GM19025 (cell line): ENCODE results near the gene SF1.

Experiments used
- ATAC-seq: cut with Tn5 transposase; IDR thresholded peaks from one replicate; pipeline ENCODE4 v1.9.1; 2021; ENCODE audit warnings: mild to moderate bottlenecking, low read depth, moderate library complexity; ENCODE audit not compliant: unreplicated experiment

Gene SF1

DNA sequence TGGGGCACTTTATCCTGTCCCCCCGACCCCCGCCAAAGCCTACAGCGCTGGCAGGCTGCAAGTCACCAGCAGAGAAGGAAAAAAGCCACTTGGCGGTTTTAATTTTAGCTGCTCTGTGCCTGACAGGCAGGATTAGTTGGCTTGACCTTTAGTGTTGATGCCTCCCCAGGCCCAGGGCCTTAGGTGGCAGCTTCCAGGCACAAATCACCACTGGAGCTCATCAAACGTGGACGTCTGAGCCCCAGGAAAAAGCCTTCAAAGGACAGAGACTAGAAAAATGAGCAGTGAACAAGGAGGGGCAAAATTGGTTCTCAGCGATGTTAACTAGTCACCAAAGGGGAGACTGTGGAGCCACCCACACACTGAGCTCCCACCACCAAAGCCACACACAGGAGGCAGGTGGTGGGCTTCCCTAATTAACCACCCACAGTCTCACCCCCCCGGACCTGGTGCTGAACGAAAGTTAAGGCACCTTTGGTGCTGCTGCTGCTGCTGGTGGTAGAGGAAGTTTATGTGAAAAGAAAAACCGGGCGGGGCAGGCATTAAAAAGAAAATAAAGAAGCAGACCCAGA is 14.2 kb downstream of the SF1 start:
- no peak for ATAC-seq

GRCh38 chr11:64763526-64764039 is 14.8 kb downstream of the SF1 start:
- no peak for ATAC-seq

DNA sequence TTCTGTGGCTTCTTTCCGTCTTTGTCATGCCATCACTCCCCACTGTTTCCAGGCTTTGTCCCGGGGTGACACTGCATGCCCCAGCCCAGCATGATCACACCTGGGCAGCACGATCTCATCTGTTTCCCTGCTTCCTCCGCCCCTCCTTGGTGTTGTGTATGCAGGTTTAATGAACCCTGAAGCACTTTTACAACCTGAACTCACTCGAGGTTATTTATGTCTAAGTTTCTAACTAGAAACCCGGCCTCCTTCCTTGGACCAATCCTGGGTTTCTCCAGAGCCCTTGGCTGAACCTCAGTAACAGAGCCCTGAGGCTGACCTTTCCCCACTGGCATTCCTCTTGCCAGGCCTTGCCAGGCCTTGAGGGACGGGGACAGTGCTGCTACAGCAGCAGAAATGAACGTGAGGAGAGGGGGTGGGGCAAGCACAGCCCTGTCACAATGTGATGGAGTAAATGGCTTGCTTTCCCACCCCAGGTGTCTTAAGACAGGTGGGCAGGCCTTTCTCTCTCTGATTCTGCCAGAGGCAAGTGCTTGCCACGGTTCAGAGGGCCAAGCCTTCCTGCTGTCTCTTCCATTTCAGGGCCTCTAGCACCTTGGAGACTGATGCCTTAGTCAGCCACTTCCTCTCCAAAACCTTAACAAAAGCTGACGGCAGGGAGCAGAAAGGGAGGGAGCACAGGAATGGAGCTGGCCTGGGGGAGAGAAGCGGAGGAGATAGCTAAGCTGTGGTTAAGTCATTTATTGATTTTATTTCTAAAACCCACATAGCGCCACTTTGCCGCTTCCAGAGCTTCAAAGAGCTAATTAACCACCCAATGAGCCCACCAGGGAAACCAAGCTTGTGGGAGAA is 15.4 kb downstream of the SF1 start:
- no peak for ATAC-seq

- ATAC-seq, result no peak
Observed at GRCh38 chr11:64762277-64762673, 16.1 kb downstream of the SF1 start.

- no peak for ATAC-seq
Observed at GRCh38 chr11:64760759-64761420, 17.5 kb downstream of the SF1 start.

- no peak for ATAC-seq
Observed at GRCh38 chr11:64759722-64760719, 18.3 kb downstream of the SF1 start, which contains the start of gene PYGM. Gene PYGM (minus strand): TSS chr11:64759974. CDS start chr11:64759898, 76 bp downstream.

GRCh38 chr11:64759131-64759721 is 19.1 kb downstream of the SF1 start:
- no peak for ATAC-seq

GRCh38 chr11:64758330-64759079 is 19.8 kb downstream of the SF1 start:
- ATAC-seq, result no peak

- no peak for ATAC-seq
Observed at GRCh38 chr11:64757549-64758329, 20.6 kb downstream of the SF1 start.

- no peak for ATAC-seq
Observed at GRCh38 chr11:64755681-64756361, 22.5 kb downstream of the SF1 start.

GRCh38 chr11:64754919-64755662 is 23.3 kb downstream of the SF1 start:
- no peak for ATAC-seq

DNA sequence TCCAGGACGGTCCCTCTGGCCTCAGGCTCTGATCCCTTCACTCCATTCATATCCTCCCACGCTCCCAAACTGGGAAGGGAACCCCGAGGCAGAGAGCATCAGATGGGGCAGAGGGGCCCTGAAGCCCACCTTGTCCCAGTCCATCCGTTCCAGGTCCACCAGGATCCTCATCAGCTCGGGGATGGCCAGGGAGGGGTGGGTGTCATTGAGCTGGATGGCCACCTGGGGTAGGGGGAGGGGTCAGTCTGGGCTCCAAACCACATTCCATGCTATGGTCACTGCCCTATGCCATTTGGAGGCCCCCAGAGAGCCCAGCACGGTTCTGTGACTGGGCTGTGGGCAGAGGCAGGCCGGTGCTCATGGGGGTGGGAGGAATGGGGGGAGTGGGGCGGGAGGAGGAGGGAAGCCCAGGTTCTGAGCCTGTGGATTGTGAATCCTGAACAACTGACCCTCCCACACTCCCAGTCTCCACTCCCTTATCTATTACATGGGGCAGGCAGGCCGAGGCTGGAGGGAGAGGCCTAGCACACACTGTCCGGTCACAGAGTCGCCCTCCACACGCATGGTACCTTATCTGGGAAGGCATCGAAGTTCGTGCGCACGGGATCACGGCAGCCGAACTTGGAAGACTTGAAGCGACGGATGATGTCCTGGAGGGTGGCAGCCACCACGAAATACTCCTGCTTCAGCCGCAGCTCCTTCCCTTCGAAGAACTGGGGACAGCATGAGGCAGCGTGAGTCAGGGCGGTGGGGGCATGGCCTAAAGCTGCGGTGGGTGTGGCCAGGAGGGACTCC is 24.0 kb downstream of the SF1 start:
- ATAC-seq, result no peak

GRCh38 chr11:64753380-64754123 is 24.8 kb downstream of the SF1 start:
- no peak for ATAC-seq

DNA sequence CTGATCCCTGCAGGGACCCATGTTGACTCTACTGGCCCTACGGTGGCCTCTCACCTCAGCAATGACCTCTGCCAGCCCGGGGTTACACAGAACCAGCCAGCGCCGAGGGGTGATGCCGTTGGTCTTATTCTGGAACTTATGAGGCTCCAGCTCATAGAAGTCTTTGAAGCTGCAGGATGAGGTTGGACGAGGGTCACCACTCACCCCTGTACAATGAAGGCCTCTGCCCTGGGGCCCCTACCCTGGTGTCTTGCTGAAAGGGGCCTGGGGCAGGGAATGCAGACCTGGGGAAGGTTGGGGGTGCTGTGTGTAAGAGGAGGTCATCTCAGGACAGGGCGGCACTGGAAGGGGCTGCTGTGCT is 25.3 kb downstream of the SF1 start:
- no peak for ATAC-seq

- ATAC-seq, result no peak
Observed at GRCh38 chr11:64752175-64752970, 26.0 kb downstream of the SF1 start.
